B cell (primary cell): Measurements from ENCODE around the gene BARHL1. TPM values are rescaled to one million over a fixed set of nuclear protein-coding genes. Genes with fewer than 3 reads are reported as not detected.

ENCODE experiments used
- ATAC-seq: fragments of 200-7000 bp; cut with Tn5 transposase; one replicate; pipeline ENCODE4 v1.10.0; 2021; ENCODE audit warnings: low read depth, mild to moderate bottlenecking, moderate number of reproducible peaks, moderate library complexity
- CTCF ChIA-PET: fragments of 350-600 bp; sonication (Branson Sonifier 250); formaldehyde crosslinking; loops from one replicate; lab custom pipeline; 2021; ENCODE audit warnings: antibody characterized with exemption, inconsistent platforms; lab: Charles Lee
- POLR2A ChIA-PET: fragments of 350-600 bp; sonication (Branson Sonifier 250); formaldehyde crosslinking; loops from one replicate; lab custom pipeline; 2021; ENCODE audit warnings: antibody characterized with exemption; lab: Charles Lee
- DNase-seq: peaks from one replicate; pipeline ENCODE4 v3.0.0; 2013
- H2AFZ ChIP-seq: 2 replicates; pipeline ENCODE4 v1.6.1; 2012; ENCODE audit warnings: mild to moderate bottlenecking, low read depth, low read length; ENCODE audit not compliant: insufficient read depth, poor library complexity, severe bottlenecking
- H3K27ac ChIP-seq, 2 donors: 1 replicate in 1 of 2; 2 replicates in 1 of 2; pipeline ENCODE4 v1.5.1; 2012 to 2013; ENCODE audit warnings: low read length in 2 of 2, mild to moderate bottlenecking in 2 of 2, moderate library complexity in 1 of 2
- H3K27me3 ChIP-seq, 4 experiments: fragments of 200-600 bp in 1 of 4; sonication (generic) in 1 of 4; replicated peaks in 1 of 4; 1 replicate in 2 of 4; 2 replicates in 2 of 4; pipeline versions ENCODE4 v1.6.1 to v1.7.0; 2013 to 2016; ENCODE audit warnings: low read length in 3 of 4, mild to moderate bottlenecking in 2 of 4, mixed read lengths in 1 of 4, moderate library complexity in 1 of 4; ENCODE audit not compliant: insufficient read depth in 4 of 4, control insufficient read depth in 3 of 4; ENCODE audit errors: control extremely low read depth in 1 of 4
- H3K36me3 ChIP-seq, 2 experiments: replicated peaks in 1 of 2; 1 replicate in 1 of 2; 2 replicates in 1 of 2; pipeline versions ENCODE4 v1.6.1 to v1.7.1; 2013; ENCODE audit warnings: low read length in 1 of 2; ENCODE audit not compliant: insufficient read depth in 2 of 2, control insufficient read depth in 1 of 2; ENCODE audit errors: control extremely low read depth in 1 of 2, extremely low read depth in 1 of 2
- H3K4me1 ChIP-seq, 2 donors: fragments of 200-600 bp in 1 of 2; sonication (generic) in 1 of 2; 1 replicate in 1 of 2; 2 replicates in 1 of 2; pipeline versions ENCODE4 v1.5.1 to v1.6.1; 2013 to 2017; ENCODE audit warnings: low read length in 2 of 2; ENCODE audit not compliant: control insufficient read depth in 2 of 2, insufficient read depth in 2 of 2
- H3K4me2 ChIP-seq: replicated peaks from 2 replicates; pipeline ENCODE3; 2012; ENCODE audit warnings: mild to moderate bottlenecking, low read depth, low read length; ENCODE audit not compliant: poor library complexity, severe bottlenecking
- H3K4me3 ChIP-seq, 5 experiments: fragments of 200-600 bp in 1 of 5; sonication (generic) in 1 of 5; 1 replicate in 3 of 5; 2 replicates in 2 of 5; pipeline versions ENCODE4 v1.5.1 to v1.7.0; 2011 to 2016; ENCODE audit warnings: low read length in 4 of 5, mild to moderate bottlenecking in 4 of 5, low read depth in 2 of 5, control low read depth in 1 of 5, moderate library complexity in 1 of 5; ENCODE audit not compliant: insufficient read depth in 1 of 5; ENCODE audit errors: control extremely low read depth in 1 of 5, extremely low read depth in 1 of 5
- H3K79me2 ChIP-seq: fragments of 200-600 bp; sonication (generic); one replicate; pipeline ENCODE4 v1.6.0; 2016; ENCODE audit warnings: low read length; ENCODE audit not compliant: control insufficient read depth, insufficient read depth
- H3K9ac ChIP-seq: fragments of 200-600 bp; sonication (generic); 2 replicates; pipeline ENCODE4 v1.6.1; 2017; ENCODE audit warnings: mild to moderate bottlenecking, low read length, moderate library complexity
- H3K9me3 ChIP-seq, 3 donors: one replicate each; pipeline versions ENCODE4 v1.6.1 to v1.7.1; 2013; ENCODE audit warnings: low read length in 2 of 3; ENCODE audit not compliant: control insufficient read depth in 2 of 3, insufficient read depth in 1 of 3; ENCODE audit errors: control extremely low read depth in 1 of 3
- H4K20me1 ChIP-seq: 2 replicates; pipeline ENCODE4 v1.6.0; 2012; ENCODE audit warnings: mild to moderate bottlenecking, low read length; ENCODE audit not compliant: insufficient read depth, control insufficient read depth, poor library complexity, severe bottlenecking
- H3K27ac Mint-ChIP-seq: one replicate; pipeline ENCODE4 v1.8.0; 2021; ENCODE audit warnings: mixed read lengths
- H3K27me3 Mint-ChIP-seq: one replicate; pipeline ENCODE4 v1.8.0; 2021; ENCODE audit warnings: mixed read lengths
- H3K4me1 Mint-ChIP-seq: one replicate; pipeline ENCODE4 v1.8.0; 2021; ENCODE audit warnings: mixed read lengths
- H3K4me3 Mint-ChIP-seq: one replicate; pipeline ENCODE4 v1.8.0; 2021; ENCODE audit warnings: mixed read lengths
- H3K9me3 Mint-ChIP-seq: one replicate; pipeline ENCODE4 v1.8.0; 2022; ENCODE audit warnings: mixed read lengths; ENCODE audit not compliant: insufficient read depth
- CTCF ChIP-seq: fragments of 200-600 bp; IDR thresholded peaks from one replicate; pipeline ENCODE4 v1.8.0; 2022; ENCODE audit warnings: antibody characterized with exemption, mild to moderate bottlenecking
- EZH2 ChIP-seq: IDR thresholded peaks from 2 replicates; pipeline ENCODE4 v1.6.1; 2012; ENCODE audit warnings: borderline replicate concordance, low read depth, mild to moderate bottlenecking, moderate library complexity, low read length; ENCODE audit not compliant: insufficient read depth, poor library complexity, severe bottlenecking
- WGBS: methylation state at CpG from one replicate; pipeline ENCODE4 v1.1.5; 2013; ENCODE audit warnings: missing lambda C conversion rate; ENCODE audit not compliant: insufficient coverage; 5-methylcytosine and 5-hydroxymethylcytosine counted together
- intact Hi-C: fragments of 100-400 bp; cut with micrococcal nuclease; formaldehyde crosslinking; loops from one replicate; pipeline ENCODE4 v1.10.0; 2022
- polyA minus RNA-seq: library from RNA; depleted of rRNA, polyadenylated mRNA; stranded (reverse); fragments of >200 nt; gene quantifications from 2 replicates; pipeline ENCODE4 v1.2.3, GENCODE V29; 2012
- polyA plus RNA-seq: library from polyadenylated mRNA; depleted of rRNA; stranded (reverse); fragments of >200 nt; gene quantifications from 2 replicates; pipeline ENCODE4 v1.2.3, GENCODE V29; 2012
- total RNA-seq, 2 donors: library from RNA; stranded (reverse); fragments of 120-200 nt in 1 of 2; gene quantifications; 1 replicate in 1 of 2; 2 replicates in 1 of 2; pipeline versions ENCODE4 v1.2.3 to v1.2.4, GENCODE V29; 2013 to 2022

The BARHL1 gene
- not detected in 2 replicates for total RNA-seq
- not detected for total RNA-seq (2013)
- polyA plus RNA-seq: not detected in 2 replicates
- not detected in 2 replicates for polyA minus RNA-seq

- Histone ChIP-seq H3K79me2 (no peaks in the 10 kb centered on the region), H3K36me3 (no peaks in the 10 kb centered on the region), H3K27ac (no peak within 1 kb of the TSS), H3K27me3 (peaks cover 2 to 96% (median 72%) of the 10 kb centered on the region in 4 experiments), H3K4me2 (peak within 1 kb of the TSS; percentile 80), H3K4me1 (peaks cover 29 to 45% of the 10 kb centered on the region in 2 donors), H4K20me1 (no peaks in the 10 kb centered on the region), H2AFZ (no peak within 1 kb of the TSS), H3K9ac (peak within 1 kb of the TSS; percentile 30), H3K9me3 (peaks cover 0 to 65% (median 0%) of the 10 kb centered on the region in 3 donors), H3K4me3 (peak within 1 kb of the TSS in 2 of 5 experiments; percentile 30 to 32)
- Mint-ChIP-seq H3K9me3 (no peaks in the 10 kb centered on the region), H3K4me1 (peaks cover 19% of the 10 kb centered on the region), H3K4me3 (peak within 1 kb of the TSS; percentile 39), H3K27ac (peak within 1 kb of the TSS; percentile 56), H3K27me3 (peaks cover 57% of the 10 kb centered on the region)
- DNase-seq (no peak), ATAC-seq (no peak)
- no peak for TF ChIP-seq CTCF
- TF ChIP-seq EZH2: no peak
- POLR2A ChIA-PET: no interaction called here
- CTCF ChIA-PET: no interaction called here
- intact Hi-C loops: no loop called here
- WGBS: 7% methylated on average over 31 of the region's 36 CpGs
These were observed at the start of gene BARHL1 for GRCh38 chr9:132582276-132582785. TSS of gene BARHL1 (plus strand) at chr9:132582606. CDS start at chr9:132582798, 192 bp downstream.

- Histone ChIP-seq H3K4me1 (no peaks in the 10 kb centered on the region), H2AFZ (no peak overlapping the region), H3K4me2 (no peak overlapping the region), H3K27ac (no peak overlapping the region), H3K9ac (no peak overlapping the region), H3K36me3 (no peaks in the 10 kb centered on the region), H3K27me3 (peaks cover 0 to 14% (median 1%) of the 10 kb centered on the region in 4 experiments), H3K79me2 (no peaks in the 10 kb centered on the region), H3K9me3 (peaks cover 0 to 12% (median 4%) of the 10 kb centered on the region in 3 donors), H3K4me3 (no peak overlapping the region), H4K20me1 (no peaks in the 10 kb centered on the region)
- DNase-seq: no peak
- Mint-ChIP-seq H3K27ac (no peak overlapping the region), H3K27me3 (peaks cover 27% of the 10 kb centered on the region), H3K9me3 (peaks cover 5% of the 10 kb centered on the region), H3K4me3 (no peak overlapping the region), H3K4me1 (no peaks in the 10 kb centered on the region)
- CTCF ChIA-PET: no interaction called here
- POLR2A ChIA-PET: no interaction called here
- 90% methylated on average over 2 of the region's 2 CpGs for WGBS
- ATAC-seq: no peak
- intact Hi-C loops: no loop called here
- TF ChIP-seq EZH2: no peak
- TF ChIP-seq CTCF: no peak
These were observed 47.6 kb upstream of the BARHL1 start for GRCh38 chr9:132534832-132535231.
